ENCODE measurements around the gene CD200R1L.

The CD200R1L gene

GRCh38 chr3:112813016-112813415 lies 33.6 kb downstream of the CD200R1L start:
- TF ChIP-seq EZH2phosphoT487 (IDR thresholded peaks at IDR 0.05; ENCODE audit: borderline replicate concordance) (no peak), CTCF (conservative IDR thresholded peaks at IDR 0.05; ENCODE audit: low read length) (no peak)
- no peak overlapping the region for H3K4me2 ChIP-seq (ENCODE audit: low read depth, low read length, poor library complexity, severe bottlenecking)
- no peaks in the 10 kb centered on the region for H4K20me1 ChIP-seq (ENCODE audit: insufficient read depth, low read length, poor library complexity, severe bottlenecking)
- H3K36me3 ChIP-seq (ENCODE audit: insufficient read depth, low read length), result no peaks in the 10 kb centered on the region
- no peaks in the 10 kb centered on the region for H3F3A ChIP-seq (ENCODE audit: low read depth)
- no peaks in the 10 kb centered on the region for H3K9me3 ChIP-seq (ENCODE audit: insufficient read depth, low read depth, low read length)
- peaks cover 30% of the 10 kb centered on the region for H3K4me1 ChIP-seq (ENCODE audit: insufficient read depth, low read length, poor library complexity, severe bottlenecking)
- no peak overlapping the region for H3K9ac ChIP-seq (ENCODE audit: low read depth, low read length, poor library complexity, severe bottlenecking)
- H3K79me2 ChIP-seq (ENCODE audit: insufficient read depth, low read length), result no peaks in the 10 kb centered on the region
- no peaks in the 10 kb centered on the region for H3K9me2 ChIP-seq (replicated peaks; ENCODE audit: low read depth, low read length)
- peak overlapping the region; percentile 31; the same call in 1 of the 2 replicates for H2AFZ ChIP-seq (ENCODE audit: low read length)
- H3K27me3 ChIP-seq (ENCODE audit: insufficient read depth, low read length, poor library complexity, severe bottlenecking), result no peaks in the 10 kb centered on the region
- H3K4me3 ChIP-seq (ENCODE audit: low read length, poor library complexity, severe bottlenecking), result no peak overlapping the region

GRCh38 chr3:112811917-112812660 lies 34.6 kb downstream of the CD200R1L start:
- Histone ChIP-seq H3K4me1 (ENCODE audit: insufficient read depth, low read length, poor library complexity, severe bottlenecking) (peaks cover 34% of the 10 kb centered on the region), H3K4me2 (ENCODE audit: low read depth, low read length, poor library complexity, severe bottlenecking) (peak overlapping the region; percentile 23), H3K4me3 (ENCODE audit: low read length, poor library complexity, severe bottlenecking) (peak overlapping the region; percentile 7), H3K9me2 (replicated peaks; ENCODE audit: low read depth, low read length) (no peaks in the 10 kb centered on the region), H4K20me1 (ENCODE audit: insufficient read depth, low read length, poor library complexity, severe bottlenecking) (no peaks in the 10 kb centered on the region), H2AFZ (ENCODE audit: low read length) (0 out of 2 replicates have a peak overlapping the region, but pooled peaks have one; percentile 6), H3F3A (ENCODE audit: low read depth) (no peaks in the 10 kb centered on the region), H3K36me3 (ENCODE audit: insufficient read depth, low read length) (no peaks in the 10 kb centered on the region), H3K79me2 (ENCODE audit: insufficient read depth, low read length) (no peaks in the 10 kb centered on the region), H3K9ac (ENCODE audit: low read depth, low read length, poor library complexity, severe bottlenecking) (no peak overlapping the region), H3K27me3 (ENCODE audit: insufficient read depth, low read length, poor library complexity, severe bottlenecking) (no peaks in the 10 kb centered on the region), H3K9me3 (ENCODE audit: insufficient read depth, low read depth, low read length) (no peaks in the 10 kb centered on the region)
- TF ChIP-seq EZH2phosphoT487 (IDR thresholded peaks at IDR 0.05; ENCODE audit: borderline replicate concordance), result no peak
- no peak for TF ChIP-seq CTCF (conservative IDR thresholded peaks at IDR 0.05; ENCODE audit: low read length)

GRCh38 chr3:112811131-112811884 lies 35.4 kb downstream of the CD200R1L start:
- H4K20me1 ChIP-seq (ENCODE audit: insufficient read depth, low read length, poor library complexity, severe bottlenecking), result no peaks in the 10 kb centered on the region
- peaks cover 34% of the 10 kb centered on the region for H3K4me1 ChIP-seq (ENCODE audit: insufficient read depth, low read length, poor library complexity, severe bottlenecking)
- H3F3A ChIP-seq (ENCODE audit: low read depth), result no peaks in the 10 kb centered on the region
- H3K9me3 ChIP-seq (ENCODE audit: insufficient read depth, low read depth, low read length), result no peaks in the 10 kb centered on the region
- no peaks in the 10 kb centered on the region for H3K36me3 ChIP-seq (ENCODE audit: insufficient read depth, low read length)
- no peak overlapping the region for H3K9ac ChIP-seq (ENCODE audit: low read depth, low read length, poor library complexity, severe bottlenecking)
- H3K79me2 ChIP-seq (ENCODE audit: insufficient read depth, low read length), result no peaks in the 10 kb centered on the region
- no peak for TF ChIP-seq CTCF (conservative IDR thresholded peaks at IDR 0.05; ENCODE audit: low read length)
- H3K27me3 ChIP-seq (ENCODE audit: insufficient read depth, low read length, poor library complexity, severe bottlenecking), result no peaks in the 10 kb centered on the region
- H3K9me2 ChIP-seq (replicated peaks; ENCODE audit: low read depth, low read length), result no peaks in the 10 kb centered on the region
- no peak overlapping the region for H2AFZ ChIP-seq (ENCODE audit: low read length)
- H3K4me3 ChIP-seq (ENCODE audit: low read length, poor library complexity, severe bottlenecking), result no peak overlapping the region
- peak overlapping the region; percentile 23 for H3K4me2 ChIP-seq (ENCODE audit: low read depth, low read length, poor library complexity, severe bottlenecking)

Data from Loucy (cell line).